GM18867 (cell line): ENCODE results near the gene FAR2.

ENCODE experiments used
- ATAC-seq: cut with Tn5 transposase; IDR thresholded peaks from one replicate; pipeline ENCODE4 v1.9.1; 2021; ENCODE audit warnings: mild to moderate bottlenecking, moderate library complexity; ENCODE audit not compliant: unreplicated experiment

Gene FAR2

GRCh38 chr12:29200586-29200985, 51.5 kb downstream of the FAR2 start:
- ATAC-seq: no peak

GRCh38 chr12:29201296-29201695, 52.2 kb downstream of the FAR2 start:
- no peak for ATAC-seq

GRCh38 chr12:29201746-29202145, 52.7 kb downstream of the FAR2 start:
- ATAC-seq: no peak

GRCh38 chr12:29204521-29204920, 55.4 kb downstream of the FAR2 start:
- ATAC-seq: no peak

GRCh38 chr12:29207120-29207519, 58.0 kb downstream of the FAR2 start:
- ATAC-seq: no peak

GRCh38 chr12:29208060-29208459, 59.0 kb downstream of the FAR2 start:
- ATAC-seq: peak; percentile 44

- ATAC-seq: no peak
Measured at GRCh38 chr12:29208936-29209701, 60.0 kb downstream of the FAR2 start.

GRCh38 chr12:29211696-29212095, 62.6 kb downstream of the FAR2 start:
- ATAC-seq: no peak

- no peak for ATAC-seq
Measured at GRCh38 chr12:29212682-29213403, 63.8 kb downstream of the FAR2 start.

- ATAC-seq: no peak
Measured at GRCh38 chr12:29216266-29216665, 67.2 kb downstream of the FAR2 start.

GRCh38 chr12:29216797-29217575, 67.9 kb downstream of the FAR2 start:
- ATAC-seq: no peak

GRCh38 chr12:29220632-29221336, 71.7 kb downstream of the FAR2 start:
- ATAC-seq: no peak

GRCh38 chr12:29222200-29222599, 73.1 kb downstream of the FAR2 start:
- no peak for ATAC-seq

GRCh38 chr12:29223426-29223825, 74.3 kb downstream of the FAR2 start:
- no peak for ATAC-seq

GRCh38 chr12:29223956-29224543, 75.0 kb downstream of the FAR2 start:
- no peak for ATAC-seq

- ATAC-seq: no peak
Measured at GRCh38 chr12:29224572-29224971, 75.5 kb downstream of the FAR2 start.

- ATAC-seq: no peak
Measured at GRCh38 chr12:29225834-29226233, 76.8 kb downstream of the FAR2 start.

- no peak for ATAC-seq
Measured at GRCh38 chr12:29226616-29227015, 77.5 kb downstream of the FAR2 start.

- no peak for ATAC-seq
Measured at GRCh38 chr12:29228474-29229157, 79.5 kb downstream of the FAR2 start.

GRCh38 chr12:29229158-29229505, 80.1 kb downstream of the FAR2 start:
- ATAC-seq: no peak
